Activated naive CD4-positive, alpha-beta T cell treated with anti-CD3 and anti-CD28 coated beads, Interleukin-2, amount 50 U/mL, for 24 hours (primary cell): ENCODE data around the gene UNC80.

Experiments used
- H3K27ac Mint-ChIP-seq: one replicate; pipeline ENCODE4 v1.8.0; 2021; ENCODE audit warnings: mild to moderate bottlenecking, mixed read lengths
- H3K27me3 Mint-ChIP-seq: one replicate; pipeline ENCODE4 v1.8.0; 2021; ENCODE audit warnings: mixed read lengths
- H3K36me3 Mint-ChIP-seq: one replicate; pipeline ENCODE4 v1.8.0; 2021; ENCODE audit warnings: mixed read lengths
- H3K4me1 Mint-ChIP-seq: one replicate; pipeline ENCODE4 v1.8.0; 2021; ENCODE audit warnings: mixed read lengths
- H3K4me3 Mint-ChIP-seq: one replicate; pipeline ENCODE4 v1.8.0; 2021; ENCODE audit warnings: mild to moderate bottlenecking, mixed read lengths
- H3K9me3 Mint-ChIP-seq: one replicate; pipeline ENCODE4 v1.8.0; 2021; ENCODE audit warnings: mixed read lengths

The UNC80 gene

DNA sequence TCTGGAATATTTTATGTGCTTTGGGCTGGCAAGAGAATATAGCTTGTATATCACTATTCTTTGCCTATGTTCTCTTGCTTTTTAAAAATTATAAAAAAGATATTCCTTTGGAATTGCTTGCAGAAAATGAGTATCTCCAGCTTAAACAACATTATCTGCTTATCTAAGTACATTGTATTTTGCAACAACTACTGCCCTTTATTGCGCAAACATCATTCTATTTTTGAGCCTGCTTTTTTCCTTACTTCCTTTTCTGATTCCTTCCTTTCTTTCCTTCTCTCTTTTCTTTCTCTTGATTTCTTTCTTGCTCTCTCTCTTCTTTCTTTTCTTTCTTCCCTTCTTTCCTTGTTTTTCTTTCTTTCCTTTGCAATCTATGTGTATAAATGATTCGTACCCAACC lies 74.0 kb downstream of the UNC80 start:
- Mint-ChIP-seq H3K4me3 (no peak overlapping the region), H3K9me3 (no peaks in the 10 kb centered on the region), H3K36me3 (no peaks in the 10 kb centered on the region), H3K4me1 (no peaks in the 10 kb centered on the region), H3K27me3 (peaks cover 4% of the 10 kb centered on the region), H3K27ac (no peak overlapping the region)

DNA sequence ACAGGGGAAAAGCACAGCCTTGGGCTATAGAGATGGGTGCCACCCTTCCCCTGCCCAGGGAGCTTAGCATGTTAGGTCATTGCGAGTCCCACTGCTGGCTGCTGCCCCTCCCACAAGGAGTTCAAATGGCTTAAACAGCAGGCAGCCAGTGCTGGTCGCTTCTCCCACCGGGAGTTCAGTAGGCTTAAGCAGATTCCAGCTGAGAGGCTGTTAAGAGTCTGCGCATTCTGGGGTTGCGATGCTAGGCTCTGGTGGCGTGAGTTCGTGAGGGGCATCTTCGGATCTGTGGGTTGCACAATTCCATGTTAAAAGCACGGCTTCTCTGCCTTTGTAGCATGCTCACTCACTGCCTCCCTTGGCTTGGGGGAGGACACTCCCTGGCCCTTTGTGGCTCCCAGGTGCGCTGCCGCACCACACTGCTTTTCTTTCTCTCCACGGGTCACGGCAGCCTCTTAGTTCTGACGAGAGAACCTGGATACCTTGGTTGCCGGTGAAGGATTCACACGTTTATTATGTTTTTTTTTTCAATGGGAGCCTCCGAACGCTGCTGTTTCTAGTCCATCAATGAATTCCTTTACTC lies 93.2 kb downstream of the UNC80 start:
- peaks cover 17% of the 10 kb centered on the region for H3K9me3 Mint-ChIP-seq
- H3K27me3 Mint-ChIP-seq: no peaks in the 10 kb centered on the region
- H3K4me3 Mint-ChIP-seq: no peak overlapping the region
- no peaks in the 10 kb centered on the region for H3K4me1 Mint-ChIP-seq
- no peak overlapping the region for H3K27ac Mint-ChIP-seq
- H3K36me3 Mint-ChIP-seq: no peaks in the 10 kb centered on the region

DNA sequence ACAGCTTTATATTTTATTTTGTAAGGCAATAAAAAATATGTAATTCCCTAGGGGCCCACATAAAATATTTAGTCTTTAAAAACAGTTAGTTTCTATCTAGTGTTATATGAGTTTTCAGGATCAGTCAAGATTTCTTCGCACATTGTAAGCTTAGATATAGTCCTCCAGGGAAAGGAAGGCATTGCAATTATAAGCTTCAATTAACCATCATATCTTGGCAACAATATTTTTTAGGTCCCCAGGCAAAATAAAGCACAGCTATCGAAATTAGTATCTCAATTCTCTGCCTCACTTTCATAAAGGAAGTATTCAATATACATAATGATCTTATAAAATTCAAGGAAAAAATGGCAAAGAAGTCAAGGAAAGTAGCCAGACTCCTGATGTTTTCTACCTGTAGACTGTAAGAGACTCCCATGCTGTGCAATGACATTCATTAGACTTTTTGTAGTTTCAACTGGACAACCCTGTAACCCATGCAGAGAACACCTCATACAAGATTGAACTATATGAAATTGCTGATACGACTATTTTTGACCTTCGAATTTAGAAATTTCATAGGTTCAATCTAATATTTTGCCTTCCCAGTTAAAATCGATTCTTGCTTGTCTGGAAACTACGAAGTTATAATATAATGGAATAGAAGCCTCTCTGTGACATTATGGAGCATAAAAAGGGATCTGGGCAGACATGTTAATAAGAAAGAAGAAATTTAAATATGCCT lies 96.8 kb downstream of the UNC80 start:
- Mint-ChIP-seq H3K4me1 (no peaks in the 10 kb centered on the region), H3K4me3 (no peak overlapping the region), H3K36me3 (no peaks in the 10 kb centered on the region), H3K27ac (no peak overlapping the region), H3K9me3 (peaks cover 11% of the 10 kb centered on the region), H3K27me3 (no peaks in the 10 kb centered on the region)

GRCh38 chr2:209870067-209870466 lies 98.4 kb downstream of the UNC80 start:
- no peaks in the 10 kb centered on the region for H3K27me3 Mint-ChIP-seq

GRCh38 chr2:209872675-209873074 lies 101.0 kb downstream of the UNC80 start:
- no peaks in the 10 kb centered on the region for H3K27me3 Mint-ChIP-seq
- peaks cover 2% of the 10 kb centered on the region for H3K9me3 Mint-ChIP-seq
- H3K4me3 Mint-ChIP-seq: no peak overlapping the region
- H3K4me1 Mint-ChIP-seq: no peaks in the 10 kb centered on the region
- H3K27ac Mint-ChIP-seq: no peak overlapping the region
- H3K36me3 Mint-ChIP-seq: no peaks in the 10 kb centered on the region

More at GRCh38 chr2:209870067-209870466, 98.4 kb downstream of the UNC80 start:
- Mint-ChIP-seq H3K27ac (no peak overlapping the region), H3K9me3 (peaks cover 11% of the 10 kb centered on the region), H3K4me1 (no peaks in the 10 kb centered on the region), H3K4me3 (no peak overlapping the region), H3K36me3 (no peaks in the 10 kb centered on the region)

- H3K4me3 Mint-ChIP-seq: no peak overlapping the region
- H3K9me3 Mint-ChIP-seq: no peaks in the 10 kb centered on the region
- H3K27ac Mint-ChIP-seq: no peak overlapping the region
- H3K4me1 Mint-ChIP-seq: no peaks in the 10 kb centered on the region
- peaks cover 2% of the 10 kb centered on the region for H3K27me3 Mint-ChIP-seq
- no peaks in the 10 kb centered on the region for H3K36me3 Mint-ChIP-seq
These were observed 103.6 kb downstream of the UNC80 start for GRCh38 chr2:209875270-209875669.

DNA sequence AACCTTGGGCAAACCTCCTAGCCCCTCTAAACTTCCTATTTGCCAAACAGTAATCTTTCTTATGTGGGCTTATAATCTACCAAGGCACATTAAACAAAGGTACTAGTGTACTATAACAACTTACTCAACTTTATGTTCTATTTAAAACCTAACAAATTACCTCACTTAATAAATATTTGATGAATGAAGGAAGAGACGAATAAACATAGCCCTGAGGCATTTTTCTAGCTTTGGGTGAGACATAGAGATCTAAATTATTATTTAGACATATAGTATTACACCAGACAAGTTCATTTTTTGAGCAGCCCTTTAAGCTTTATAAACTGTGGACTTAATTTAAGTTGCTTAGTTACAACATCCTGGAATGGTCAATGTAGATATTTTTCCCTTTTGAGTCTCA lies 104.6 kb downstream of the UNC80 start:
- Mint-ChIP-seq H3K36me3 (no peaks in the 10 kb centered on the region), H3K27ac (no peak overlapping the region), H3K4me3 (no peak overlapping the region), H3K27me3 (peaks cover 2% of the 10 kb centered on the region), H3K9me3 (no peaks in the 10 kb centered on the region), H3K4me1 (no peaks in the 10 kb centered on the region)

DNA sequence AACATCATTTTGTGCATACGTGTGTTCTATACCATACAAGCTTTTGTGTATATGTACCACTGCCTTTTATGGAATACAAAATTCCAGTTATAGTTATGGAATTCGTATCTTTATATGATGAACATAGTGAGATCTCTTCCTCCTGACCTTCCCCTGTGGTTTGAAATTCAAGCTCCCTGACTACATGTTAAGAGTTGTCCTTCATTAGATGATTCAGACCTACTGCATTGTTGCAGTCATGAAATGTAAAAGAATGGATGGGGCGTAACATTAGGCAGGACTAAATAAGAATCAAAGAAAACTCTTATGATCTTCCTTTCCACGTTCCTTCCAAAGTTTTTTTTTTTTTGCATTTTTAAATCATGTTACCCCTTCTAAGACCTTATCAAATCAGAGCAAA lies 107.1 kb downstream of the UNC80 start:
- Mint-ChIP-seq H3K27ac (no peak overlapping the region), H3K27me3 (peaks cover 2% of the 10 kb centered on the region), H3K36me3 (no peaks in the 10 kb centered on the region), H3K4me3 (no peak overlapping the region), H3K9me3 (no peaks in the 10 kb centered on the region), H3K4me1 (no peaks in the 10 kb centered on the region)

DNA sequence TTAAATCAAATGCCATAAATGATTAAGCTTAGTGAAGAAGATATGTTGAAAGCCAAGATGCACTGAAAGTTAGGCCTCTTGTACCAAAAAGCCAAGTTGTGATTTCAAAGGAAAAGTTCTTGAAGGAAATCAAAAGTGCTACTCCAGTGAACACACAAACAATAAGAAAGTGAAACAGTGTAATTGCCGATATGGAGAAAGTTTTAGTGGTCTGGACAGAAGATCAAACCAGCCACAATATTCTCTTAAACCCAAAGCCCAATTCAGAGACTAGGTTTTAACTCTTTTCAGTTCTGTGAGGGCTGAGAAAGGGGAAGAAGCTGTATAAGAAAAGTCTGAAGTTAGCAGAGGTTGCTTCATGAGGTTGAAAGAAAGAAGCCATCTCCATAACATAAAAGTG lies 129.0 kb downstream of the UNC80 start:
- Mint-ChIP-seq H3K36me3 (no peaks in the 10 kb centered on the region), H3K4me3 (no peak overlapping the region), H3K9me3 (no peaks in the 10 kb centered on the region), H3K27me3 (no peaks in the 10 kb centered on the region), H3K27ac (no peak overlapping the region), H3K4me1 (no peaks in the 10 kb centered on the region)

DNA sequence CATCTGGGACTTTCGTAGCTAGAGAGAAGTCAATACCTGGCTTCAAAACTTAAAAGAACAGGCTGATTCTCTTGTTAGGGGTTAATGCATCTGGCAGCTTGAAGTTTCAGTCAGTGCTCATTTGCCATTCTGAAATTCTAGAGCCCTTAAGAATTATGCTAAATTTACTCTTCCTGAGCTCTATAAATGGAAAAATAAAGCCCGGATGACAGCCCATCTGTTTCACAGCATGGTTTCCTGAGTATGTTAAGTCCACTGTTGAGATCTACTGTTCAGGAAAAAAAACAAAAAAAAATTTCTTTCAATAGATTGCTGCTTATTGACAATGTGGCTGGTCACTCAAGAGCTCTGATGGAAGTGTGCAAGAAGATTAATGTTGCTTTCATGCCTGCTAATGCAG lies 129.5 kb downstream of the UNC80 start:
- H3K9me3 Mint-ChIP-seq: no peaks in the 10 kb centered on the region
- H3K4me1 Mint-ChIP-seq: no peaks in the 10 kb centered on the region
- no peak overlapping the region for H3K27ac Mint-ChIP-seq
- no peaks in the 10 kb centered on the region for H3K36me3 Mint-ChIP-seq
- H3K4me3 Mint-ChIP-seq: no peak overlapping the region
- no peaks in the 10 kb centered on the region for H3K27me3 Mint-ChIP-seq

GRCh38 chr2:209905691-209906090 lies 134.1 kb downstream of the UNC80 start:
- H3K9me3 Mint-ChIP-seq: no peaks in the 10 kb centered on the region
- no peak overlapping the region for H3K4me3 Mint-ChIP-seq
- no peaks in the 10 kb centered on the region for H3K4me1 Mint-ChIP-seq
- H3K36me3 Mint-ChIP-seq: no peaks in the 10 kb centered on the region
- no peak overlapping the region for H3K27ac Mint-ChIP-seq
- no peaks in the 10 kb centered on the region for H3K27me3 Mint-ChIP-seq

- no peaks in the 10 kb centered on the region for H3K27me3 Mint-ChIP-seq
- no peaks in the 10 kb centered on the region for H3K9me3 Mint-ChIP-seq
- no peaks in the 10 kb centered on the region for H3K36me3 Mint-ChIP-seq
- no peak overlapping the region for H3K4me3 Mint-ChIP-seq
- H3K27ac Mint-ChIP-seq: no peak overlapping the region
- no peaks in the 10 kb centered on the region for H3K4me1 Mint-ChIP-seq
These were observed 136.1 kb downstream of the UNC80 start for GRCh38 chr2:209907746-209908145.

GRCh38 chr2:209908511-209908910 lies 136.9 kb downstream of the UNC80 start:
- no peak overlapping the region for H3K4me3 Mint-ChIP-seq
- H3K9me3 Mint-ChIP-seq: no peaks in the 10 kb centered on the region
- H3K36me3 Mint-ChIP-seq: no peaks in the 10 kb centered on the region
- no peak overlapping the region for H3K27ac Mint-ChIP-seq
- no peaks in the 10 kb centered on the region for H3K27me3 Mint-ChIP-seq
- no peaks in the 10 kb centered on the region for H3K4me1 Mint-ChIP-seq

DNA sequence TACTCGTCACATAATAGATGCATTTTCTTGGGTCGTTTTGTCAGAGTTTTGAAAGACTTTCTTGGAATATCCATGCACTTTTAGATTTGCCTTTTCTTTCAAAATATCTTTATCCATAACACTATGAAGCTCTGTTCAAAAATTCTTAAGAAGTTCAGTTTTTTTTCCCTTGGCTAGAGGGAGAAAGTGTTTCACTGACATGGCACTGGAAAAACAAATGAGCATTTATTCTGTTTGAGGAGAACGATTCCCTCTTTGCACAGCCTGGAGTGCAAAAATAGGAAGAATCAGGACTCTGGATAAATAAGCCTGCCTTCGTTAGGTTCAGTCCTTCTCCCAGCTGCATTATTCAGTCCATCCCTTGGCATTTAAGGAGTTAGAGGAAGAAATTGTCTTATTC lies 139.9 kb downstream of the UNC80 start:
- Mint-ChIP-seq H3K9me3 (no peaks in the 10 kb centered on the region), H3K27me3 (peaks cover 2% of the 10 kb centered on the region), H3K27ac (no peak overlapping the region), H3K4me1 (no peaks in the 10 kb centered on the region), H3K4me3 (no peak overlapping the region), H3K36me3 (no peaks in the 10 kb centered on the region)

GRCh38 chr2:209913786-209914345 lies 142.2 kb downstream of the UNC80 start:
- no peaks in the 10 kb centered on the region for H3K36me3 Mint-ChIP-seq
- H3K27ac Mint-ChIP-seq: no peak overlapping the region
- no peak overlapping the region for H3K4me3 Mint-ChIP-seq
- peaks cover 3% of the 10 kb centered on the region for H3K27me3 Mint-ChIP-seq
- H3K4me1 Mint-ChIP-seq: no peaks in the 10 kb centered on the region
- H3K9me3 Mint-ChIP-seq: no peaks in the 10 kb centered on the region

- Mint-ChIP-seq H3K27ac (no peak overlapping the region), H3K4me3 (no peak overlapping the region), H3K9me3 (no peaks in the 10 kb centered on the region), H3K4me1 (no peaks in the 10 kb centered on the region), H3K27me3 (peaks cover 4% of the 10 kb centered on the region), H3K36me3 (no peaks in the 10 kb centered on the region)
These were observed 145.6 kb downstream of the UNC80 start for GRCh38 chr2:209917154-209917771.
